SH-SY5Y (cell line): ENCODE measurements around the gene UNC5CL.

ENCODE experiments used
- GATA2 ChIP-seq: IDR thresholded peaks from 2 replicates; pipeline ENCODE4 v1.6.1; 2011; ENCODE audit warnings: mild to moderate bottlenecking, low read depth, low read length
- GATA3 ChIP-seq: IDR thresholded peaks from 2 replicates; pipeline ENCODE4 v1.6.1; 2011; ENCODE audit warnings: low read depth, mild to moderate bottlenecking, low read length, moderate library complexity

Gene UNC5CL, protein sequence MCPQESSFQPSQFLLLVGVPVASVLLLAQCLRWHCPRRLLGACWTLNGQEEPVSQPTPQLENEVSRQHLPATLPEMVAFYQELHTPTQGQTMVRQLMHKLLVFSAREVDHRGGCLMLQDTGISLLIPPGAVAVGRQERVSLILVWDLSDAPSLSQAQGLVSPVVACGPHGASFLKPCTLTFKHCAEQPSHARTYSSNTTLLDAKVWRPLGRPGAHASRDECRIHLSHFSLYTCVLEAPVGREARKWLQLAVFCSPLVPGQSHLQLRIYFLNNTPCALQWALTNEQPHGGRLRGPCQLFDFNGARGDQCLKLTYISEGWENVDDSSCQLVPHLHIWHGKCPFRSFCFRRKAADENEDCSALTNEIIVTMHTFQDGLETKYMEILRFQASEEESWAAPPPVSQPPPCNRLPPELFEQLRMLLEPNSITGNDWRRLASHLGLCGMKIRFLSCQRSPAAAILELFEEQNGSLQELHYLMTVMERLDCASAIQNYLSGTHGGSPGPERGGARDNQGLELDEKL

DNA sequence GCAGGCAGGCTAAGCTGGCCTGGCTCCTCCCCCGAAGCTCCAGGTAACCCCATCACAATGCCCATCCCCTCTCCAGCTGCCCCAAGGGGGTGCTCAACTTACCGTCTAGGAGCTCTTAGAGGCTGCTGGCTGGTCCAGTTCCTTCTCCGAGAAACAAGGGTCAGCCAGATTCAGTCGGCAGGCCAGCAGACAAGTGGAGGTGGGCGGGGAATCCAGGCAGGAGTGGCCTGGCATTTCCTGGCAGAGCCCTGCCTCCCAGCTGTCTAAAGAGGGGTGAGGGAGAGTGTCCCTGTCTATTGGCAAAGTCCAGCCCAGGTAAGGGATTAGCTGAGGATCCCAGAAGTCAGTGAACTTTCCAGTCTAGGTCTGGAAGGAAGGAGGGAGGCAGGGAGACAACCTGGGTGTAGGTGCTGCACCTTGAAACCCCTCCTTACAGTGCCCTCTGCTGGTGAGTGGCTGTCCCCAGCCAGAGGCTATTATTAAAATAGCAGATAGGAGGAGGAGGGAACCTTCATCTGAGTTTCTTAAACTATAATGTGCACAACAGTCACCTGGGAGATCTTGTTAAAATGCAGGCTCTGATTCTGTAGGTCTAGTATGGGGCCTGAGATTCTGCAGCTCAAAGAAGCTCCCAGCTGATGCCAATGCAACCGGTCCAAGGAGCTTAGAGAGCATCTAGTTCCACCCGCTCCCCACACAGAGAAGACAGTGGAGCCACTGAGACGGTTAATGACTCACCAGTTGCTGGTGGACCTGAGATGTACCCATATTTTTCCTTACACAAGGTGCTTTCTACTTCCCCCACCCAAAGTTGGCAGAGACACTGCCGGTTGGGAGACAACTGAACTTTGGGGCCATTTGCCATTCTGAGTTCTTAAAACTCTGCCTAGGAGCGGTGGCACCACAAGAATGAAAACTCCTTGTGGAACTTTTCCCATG is at the start of gene UNC5CL:
Gene UNC5CL, minus strand, starts transcription at position 162 of the 939 bp plus-strand sequence. CDS start 4,147 bp downstream, outside the sequence.
- TF ChIP-seq GATA3, result no peak
- no peak for TF ChIP-seq GATA2

DNA sequence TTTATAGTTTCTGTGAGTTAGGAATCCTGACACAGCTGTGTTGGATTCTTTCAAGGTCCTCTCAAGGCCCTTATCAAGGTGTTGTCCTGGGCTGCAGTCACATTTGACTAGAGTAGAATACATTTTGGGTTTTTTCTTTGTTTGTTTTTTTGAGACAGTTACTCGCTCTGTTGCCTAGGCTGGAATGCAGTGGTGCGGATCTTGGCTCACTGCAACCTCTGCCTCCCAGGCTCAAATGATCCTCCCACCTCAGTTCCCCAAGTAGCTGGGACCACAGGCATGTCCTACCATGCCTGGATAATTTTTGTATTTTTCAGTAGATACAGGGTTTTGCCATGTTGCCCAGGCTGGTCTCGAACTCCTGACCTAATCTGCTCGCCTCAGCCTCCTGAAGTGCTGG is 49.4 kb upstream of the UNC5CL start:
- TF ChIP-seq GATA3 (no peak), GATA2 (no peak)

DNA sequence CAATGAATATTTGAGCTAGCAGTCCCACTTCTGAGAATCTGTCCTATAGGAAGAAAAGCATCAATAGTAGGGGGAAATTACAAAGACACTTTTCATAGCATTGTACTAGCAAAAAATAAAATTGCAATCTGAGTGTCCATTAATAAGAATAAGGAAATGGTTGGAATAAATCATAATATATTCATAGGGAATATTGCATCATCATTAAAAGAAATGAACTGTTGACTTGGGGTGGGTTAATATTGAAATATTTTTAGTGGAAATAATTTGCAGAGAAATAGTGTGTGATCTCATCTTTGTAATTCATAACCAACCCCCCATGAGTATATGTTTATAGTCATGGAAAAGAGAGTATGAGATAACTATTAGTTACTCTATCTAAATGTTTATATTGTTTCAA is 46.2 kb upstream of the UNC5CL start:
- TF ChIP-seq GATA3 (no peak), GATA2 (no peak)

DNA sequence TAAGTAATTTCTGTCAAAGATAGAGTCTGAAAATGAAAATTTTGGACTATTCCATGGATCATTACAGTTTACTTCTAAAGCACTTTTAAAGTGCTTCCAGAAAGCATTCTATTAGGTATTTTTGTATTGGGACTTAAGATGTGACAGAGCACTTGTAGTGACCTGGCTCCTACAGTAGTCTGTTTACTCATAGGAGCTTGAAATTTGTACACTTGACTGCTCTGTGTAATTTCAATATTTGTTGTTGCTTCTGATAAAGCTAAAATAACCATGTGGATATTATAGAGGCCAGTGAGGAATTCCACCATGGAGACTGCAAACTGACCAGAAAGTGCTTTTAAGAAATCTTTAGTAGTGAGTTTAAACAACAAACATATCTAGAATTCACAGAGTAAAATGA is 44.1 kb upstream of the UNC5CL start:
- TF ChIP-seq GATA2 (no peak), GATA3 (no peak)

DNA sequence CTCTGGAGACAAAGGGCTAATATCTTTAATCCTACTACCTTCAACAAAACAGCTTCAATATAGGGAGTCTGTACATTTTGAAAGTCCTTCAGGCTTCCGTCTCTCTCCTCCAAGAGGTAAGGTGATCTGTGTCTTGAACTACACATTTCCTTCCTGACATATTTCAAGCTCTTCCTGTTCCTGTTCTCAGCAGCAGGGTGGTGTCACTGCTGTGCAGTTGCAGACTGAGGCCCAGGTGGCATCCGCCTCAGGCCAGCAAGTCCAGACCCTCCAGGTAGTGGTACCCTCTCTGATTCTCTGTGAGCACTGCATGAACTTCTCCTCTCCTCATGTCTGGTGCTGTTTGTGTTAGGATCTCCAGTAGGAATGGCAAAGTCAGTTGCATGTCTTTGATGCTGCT is 41.6 kb upstream of the UNC5CL start:
- TF ChIP-seq GATA2 (no peak), GATA3 (no peak)

DNA sequence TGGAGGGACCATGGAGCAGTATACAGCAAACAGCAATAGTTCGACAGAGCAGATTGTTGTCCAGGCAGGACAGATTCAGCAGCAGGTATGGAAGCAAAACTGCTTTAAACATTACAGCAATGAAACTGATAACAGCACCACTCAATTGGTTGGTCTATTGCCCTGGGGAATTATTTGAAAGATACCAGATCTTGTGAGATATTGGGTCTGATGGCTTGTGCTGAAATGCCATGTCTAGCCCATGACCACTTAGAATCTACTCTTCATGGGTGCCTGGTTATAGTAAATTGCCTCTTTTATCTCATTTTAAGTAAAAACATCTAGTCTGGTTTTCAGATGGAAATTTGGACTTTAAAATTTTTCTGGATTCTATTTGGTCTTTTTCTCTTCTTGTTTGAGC is 40.1 kb upstream of the UNC5CL start:
- peak; percentile 88 for TF ChIP-seq GATA2
- TF ChIP-seq GATA3, result peak; percentile 79

DNA sequence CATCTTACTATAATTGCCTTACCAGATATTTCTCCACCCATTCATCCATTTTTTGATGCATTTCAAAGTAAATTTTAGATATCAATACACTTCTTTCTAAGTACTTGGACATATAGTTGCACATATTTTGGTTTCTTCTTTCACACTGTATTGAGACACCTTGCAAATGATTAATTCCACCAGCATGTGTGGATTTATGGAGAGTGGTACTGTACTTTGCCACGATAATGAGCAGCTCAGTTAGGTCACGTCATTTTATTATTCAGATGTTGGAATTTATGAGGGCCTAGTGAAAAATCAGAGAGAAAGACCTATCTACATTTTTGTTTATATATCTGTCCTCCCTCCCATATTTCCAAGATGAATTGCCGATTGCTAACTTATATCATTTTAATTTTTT is 39.1 kb upstream of the UNC5CL start:
- TF ChIP-seq GATA2, result no peak
- no peak for TF ChIP-seq GATA3

DNA sequence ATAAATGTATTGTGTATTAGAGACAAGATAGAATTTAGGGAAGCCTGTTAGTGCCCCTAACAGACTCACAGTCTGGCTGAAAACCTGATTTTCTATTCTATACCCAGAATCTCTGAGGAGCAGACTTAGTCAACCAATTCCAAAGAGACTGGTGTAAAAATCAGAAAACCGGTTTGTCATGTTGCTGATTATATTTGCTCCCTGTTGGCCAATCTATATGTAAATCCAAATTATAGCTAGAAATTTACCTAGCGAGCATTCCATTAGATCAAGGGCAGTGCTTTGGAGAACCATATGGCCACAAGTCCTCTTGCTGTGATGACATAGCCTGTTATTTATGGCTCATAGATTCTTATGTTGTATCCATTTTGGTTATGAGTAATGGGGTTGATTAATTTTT is 38.5 kb upstream of the UNC5CL start:
- TF ChIP-seq GATA2, result no peak
- TF ChIP-seq GATA3, result no peak

DNA sequence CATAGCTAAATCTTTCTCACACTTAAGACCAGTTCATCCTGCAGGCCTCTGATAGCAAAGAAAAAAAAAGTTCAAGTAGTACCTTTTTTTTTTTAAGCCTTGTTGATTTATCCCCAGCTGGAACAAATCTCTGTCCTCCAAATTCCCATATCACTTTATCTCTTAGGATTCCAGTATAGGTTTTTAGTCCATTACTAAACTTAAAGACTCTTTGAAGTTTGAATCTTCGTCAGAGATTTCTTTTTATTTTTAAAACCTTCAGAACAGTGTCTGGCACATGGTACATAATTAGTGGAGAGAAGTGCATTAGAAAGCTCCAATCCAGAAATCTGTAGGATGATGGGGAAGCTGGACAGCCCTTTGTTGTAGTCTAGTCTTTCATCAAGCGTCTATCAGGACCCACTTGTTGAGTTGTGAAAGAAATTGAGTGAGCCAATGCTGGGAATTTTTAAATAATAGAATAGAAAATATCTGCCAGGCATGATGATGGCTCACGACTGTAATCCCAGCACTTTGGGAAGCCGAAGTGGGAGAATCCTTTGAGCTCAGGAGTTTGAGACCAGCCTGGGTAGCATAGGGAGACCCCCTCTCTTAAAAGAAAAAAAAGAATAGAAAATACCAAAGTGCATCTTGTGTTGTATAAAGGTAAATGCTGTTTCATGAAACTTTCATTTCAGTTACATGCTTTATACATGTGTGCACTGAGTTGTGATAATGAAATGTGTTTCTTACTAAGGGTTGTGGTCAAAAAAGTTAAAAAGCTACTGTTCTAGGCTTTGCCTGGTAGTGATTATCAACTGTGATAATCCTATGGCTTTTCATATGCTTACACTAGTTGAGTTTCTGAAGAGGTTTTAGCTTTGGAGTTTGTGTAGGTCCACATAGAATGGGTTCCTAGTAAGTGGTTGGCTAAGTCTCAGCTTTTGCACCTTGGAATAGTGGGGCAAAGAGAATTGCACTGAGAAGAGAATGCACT is 36.9 kb upstream of the UNC5CL start:
- TF ChIP-seq GATA3, result no peak
- TF ChIP-seq GATA2, result no peak

DNA sequence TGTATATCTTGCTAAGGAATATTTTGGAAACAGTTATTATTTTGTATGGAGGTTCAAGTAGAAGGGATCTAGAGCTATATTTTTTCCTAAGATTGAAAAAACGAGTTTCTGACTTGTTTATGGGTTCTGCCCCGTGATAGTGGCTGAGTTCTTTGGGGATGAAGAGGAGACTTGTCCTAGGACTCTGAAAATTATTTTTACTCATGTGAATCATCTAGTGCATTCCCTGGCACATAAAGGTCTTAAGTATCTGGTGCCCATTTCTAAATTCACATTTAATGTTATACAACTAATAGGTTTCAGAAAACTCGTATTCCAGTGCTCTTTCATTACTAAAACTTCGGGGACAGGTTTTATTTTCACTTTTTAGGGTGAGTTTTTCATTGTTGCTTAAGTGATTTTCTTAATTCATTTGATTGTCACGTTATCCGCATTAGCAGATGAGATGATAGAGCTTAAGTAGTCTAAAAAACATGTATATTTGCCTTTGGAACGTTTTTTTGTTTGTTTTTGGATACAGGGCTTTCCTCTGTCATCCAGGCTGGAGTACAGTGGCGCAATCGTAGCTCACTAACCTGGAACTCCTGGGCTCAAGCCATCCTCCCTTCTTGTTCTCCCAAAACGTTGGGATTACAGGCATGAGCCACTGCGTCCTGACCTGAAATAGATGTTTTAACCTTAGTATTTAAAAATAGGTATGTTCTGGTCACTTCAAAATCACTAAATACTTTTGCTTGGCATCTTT is 35.8 kb upstream of the UNC5CL start:
- no peak for TF ChIP-seq GATA2
- TF ChIP-seq GATA3, result no peak

DNA sequence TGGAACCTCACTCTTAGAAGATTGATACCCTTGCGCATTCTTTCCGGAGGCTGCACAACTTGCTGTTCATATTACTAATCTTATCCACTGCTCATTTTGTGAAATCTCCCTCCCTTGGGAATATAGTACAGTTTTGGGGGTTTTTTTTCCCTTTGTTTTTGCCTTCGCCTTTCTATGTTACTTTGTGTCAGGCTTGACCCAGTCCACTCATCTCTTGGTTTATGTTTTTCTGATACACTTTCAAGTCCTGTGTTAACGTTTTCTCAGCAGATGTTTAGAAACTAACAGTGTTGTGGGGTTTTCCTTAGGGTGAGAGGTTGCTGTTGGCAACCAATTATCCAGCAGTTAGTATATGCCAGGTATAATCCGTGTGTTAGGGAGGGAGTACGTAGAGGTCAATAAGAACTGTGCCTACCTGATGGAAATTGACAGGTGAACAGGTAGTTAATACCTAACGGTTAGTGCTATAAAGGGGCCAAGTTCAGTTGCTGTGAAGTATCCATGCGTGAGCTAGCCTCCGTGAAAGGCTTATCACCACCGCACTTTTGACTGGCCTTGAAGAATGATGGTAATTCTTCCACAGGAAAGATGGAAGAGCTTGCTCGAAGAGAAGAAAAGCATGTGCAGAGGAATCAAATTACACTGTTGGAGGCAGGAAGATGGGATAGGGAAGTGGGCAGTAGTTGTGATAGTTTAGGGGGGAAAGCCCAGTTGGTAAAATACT is 35.1 kb upstream of the UNC5CL start:
- TF ChIP-seq GATA3, result no peak
- TF ChIP-seq GATA2, result no peak
